Measurements from ENCODE around the gene ST6GAL1. TPM values are rescaled to one million over a fixed set of nuclear protein-coding genes. Genes with fewer than 3 reads are reported as not detected.
A peak's percentile ranks its signal among the peaks of the same experiment; 100 is the strongest.

Gene ST6GAL1
- total RNA-seq, 1 donor from 2014 or later, result 59.9 TPM

GRCh38 chr3:186985661-186986364 lies 55.5 kb downstream of the ST6GAL1 start:
- DNase-seq (ENCODE audit: low spot score in 2 of 2), result peak in 1 of 2 donors; percentile 60
- Histone ChIP-seq H3K4me3 (no peak overlapping the region), H3K27me3 (no peaks in the 10 kb centered on the region), H3K27ac (peak overlapping the region; percentile 33 to 63), H3K9me3 (no peaks in the 10 kb centered on the region), H3K36me3 (peaks cover 0 to 20% of the 10 kb centered on the region in 2 donors), H3K4me1 (peaks cover 3 to 23% of the 10 kb centered on the region in 2 donors)
- intact Hi-C loops (cut with DNase I), result no loop called here
- TF ChIP-seq, protein P1, sequence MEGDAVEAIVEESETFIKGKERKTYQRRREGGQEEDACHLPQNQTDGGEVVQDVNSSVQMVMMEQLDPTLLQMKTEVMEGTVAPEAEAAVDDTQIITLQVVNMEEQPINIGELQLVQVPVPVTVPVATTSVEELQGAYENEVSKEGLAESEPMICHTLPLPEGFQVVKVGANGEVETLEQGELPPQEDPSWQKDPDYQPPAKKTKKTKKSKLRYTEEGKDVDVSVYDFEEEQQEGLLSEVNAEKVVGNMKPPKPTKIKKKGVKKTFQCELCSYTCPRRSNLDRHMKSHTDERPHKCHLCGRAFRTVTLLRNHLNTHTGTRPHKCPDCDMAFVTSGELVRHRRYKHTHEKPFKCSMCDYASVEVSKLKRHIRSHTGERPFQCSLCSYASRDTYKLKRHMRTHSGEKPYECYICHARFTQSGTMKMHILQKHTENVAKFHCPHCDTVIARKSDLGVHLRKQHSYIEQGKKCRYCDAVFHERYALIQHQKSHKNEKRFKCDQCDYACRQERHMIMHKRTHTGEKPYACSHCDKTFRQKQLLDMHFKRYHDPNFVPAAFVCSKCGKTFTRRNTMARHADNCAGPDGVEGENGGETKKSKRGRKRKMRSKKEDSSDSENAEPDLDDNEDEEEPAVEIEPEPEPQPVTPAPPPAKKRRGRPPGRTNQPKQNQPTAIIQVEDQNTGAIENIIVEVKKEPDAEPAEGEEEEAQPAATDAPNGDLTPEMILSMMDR (IDR thresholded peaks at IDR 0.05), result no peak

- intact Hi-C loops (cut with DNase I), result no loop called here
- peaks cover 0 to 23% of the 10 kb centered on the region in 2 donors for H3K36me3 ChIP-seq
- DNase-seq (ENCODE audit: low spot score in 2 of 2), result no peak
- H3K4me3 ChIP-seq, result no peak overlapping the region
- H3K9me3 ChIP-seq, result no peaks in the 10 kb centered on the region
- peaks cover 3 to 28% of the 10 kb centered on the region in 2 donors for H3K4me1 ChIP-seq
- TF ChIP-seq, protein P1 (IDR thresholded peaks at IDR 0.05), result no peak
- peak overlapping the region; percentile 33 to 63 for H3K27ac ChIP-seq
- H3K27me3 ChIP-seq, result no peaks in the 10 kb centered on the region
Observed at GRCh38 chr3:186986406-186986805, 56.1 kb downstream of the ST6GAL1 start.

DNA sequence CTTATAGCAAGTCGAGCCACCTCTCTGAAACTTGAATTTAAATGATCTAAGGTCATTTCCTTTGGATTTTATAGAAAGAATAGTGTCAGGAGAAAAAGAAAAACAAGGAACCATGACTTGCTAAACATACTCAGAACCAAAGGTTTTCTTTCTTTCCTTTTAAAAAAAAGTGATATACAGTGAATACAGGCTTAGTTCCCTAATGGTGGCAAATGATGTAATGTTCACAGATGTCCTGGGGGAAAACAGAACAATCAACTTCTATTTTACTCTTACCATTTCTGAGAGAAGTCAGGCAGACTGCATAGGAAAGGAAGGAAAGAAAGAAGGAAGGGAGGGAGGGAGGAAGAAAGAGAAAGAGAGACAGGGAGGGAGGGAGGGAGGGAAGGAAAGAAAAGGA lies 56.5 kb downstream of the ST6GAL1 start:
- TF ChIP-seq, protein P1 (IDR thresholded peaks at IDR 0.05), result no peak
- intact Hi-C loops (cut with DNase I), result no loop called here

GRCh38 chr3:186988806-186989205 lies 58.5 kb downstream of the ST6GAL1 start:
- intact Hi-C loops (cut with DNase I), result no loop called here
- peaks cover 3 to 27% of the 10 kb centered on the region in 2 donors for H3K4me1 ChIP-seq
- DNase-seq (ENCODE audit: low spot score in 2 of 2), result no peak
- no peaks in the 10 kb centered on the region for H3K9me3 ChIP-seq
- no peaks in the 10 kb centered on the region for H3K27me3 ChIP-seq
- H3K36me3 ChIP-seq, result peaks cover 0 to 9% of the 10 kb centered on the region in 2 donors
- no peak overlapping the region for H3K4me3 ChIP-seq
- no peak overlapping the region for H3K27ac ChIP-seq
- TF ChIP-seq, protein P1 (IDR thresholded peaks at IDR 0.05), result no peak

More for the DNA sequence above, 56.5 kb downstream of the ST6GAL1 start:
- Histone ChIP-seq H3K36me3 (peaks cover 0 to 22% of the 10 kb centered on the region in 2 donors), H3K4me1 (peaks cover 3 to 30% of the 10 kb centered on the region in 2 donors), H3K4me3 (no peak overlapping the region), H3K9me3 (no peaks in the 10 kb centered on the region), H3K27me3 (no peaks in the 10 kb centered on the region), H3K27ac (peak overlapping the region in 1 of 2 donors; percentile 33)
- DNase-seq (ENCODE audit: low spot score in 2 of 2), result no peak

DNA sequence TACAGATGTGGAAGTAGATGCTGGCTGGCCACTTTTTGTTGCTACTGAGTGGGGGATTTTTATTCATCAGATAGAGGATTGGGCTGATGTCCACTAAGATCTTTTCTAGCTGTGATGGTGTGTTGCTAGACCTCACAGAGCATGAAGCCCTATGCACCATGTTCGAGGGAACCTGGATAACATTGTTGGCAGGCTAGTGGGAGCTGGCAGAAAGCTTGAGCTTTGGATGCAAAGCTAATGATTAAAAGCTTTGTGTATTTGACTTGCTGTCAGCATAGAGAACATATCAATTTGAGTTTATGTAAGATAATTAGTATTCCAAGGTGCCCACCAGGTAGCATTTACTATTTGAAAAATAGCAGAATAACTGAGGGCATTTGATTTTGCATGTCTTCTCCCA lies 59.1 kb downstream of the ST6GAL1 start:
- Histone ChIP-seq H3K4me1 (peaks cover 8 to 23% of the 10 kb centered on the region in 2 donors), H3K9me3 (no peaks in the 10 kb centered on the region), H3K36me3 (peaks cover 0 to 9% of the 10 kb centered on the region in 2 donors), H3K27me3 (no peaks in the 10 kb centered on the region), H3K27ac (no peak overlapping the region), H3K4me3 (no peak overlapping the region)
- intact Hi-C loops (cut with DNase I), result no loop called here
- TF ChIP-seq, protein P1 (IDR thresholded peaks at IDR 0.05), result no peak
- DNase-seq (ENCODE audit: low spot score in 2 of 2), result no peak
